Ishikawa (cell line): ENCODE measurements around the gene GAS1.

Source experiments
- CEBPB ChIP-seq: IDR thresholded peaks from 2 replicates; pipeline ENCODE4 v1.6.1; 2012
- CREB1 ChIP-seq: IDR thresholded peaks from 2 replicates; pipeline ENCODE4 v1.6.1; 2012; ENCODE audit warnings: low read depth
- EP300 ChIP-seq: IDR thresholded peaks from 2 replicates; pipeline ENCODE4 v1.6.1; 2012; ENCODE audit warnings: borderline replicate concordance
- FOXM1 ChIP-seq: IDR thresholded peaks from 2 replicates; pipeline ENCODE4 v1.6.1; 2012; ENCODE audit warnings: low read depth, borderline replicate concordance
- RAD21 ChIP-seq: IDR thresholded peaks from 2 replicates; pipeline ENCODE4 v1.6.1; 2012; ENCODE audit warnings: low read depth
- TAF1 ChIP-seq: IDR thresholded peaks from 2 replicates; pipeline ENCODE4 v1.6.1; 2012; ENCODE audit warnings: low read depth, mild to moderate bottlenecking
- TCF12 ChIP-seq: IDR thresholded peaks from 2 replicates; pipeline ENCODE4 v1.6.1; 2012; ENCODE audit warnings: low read depth
- TEAD4 ChIP-seq: IDR thresholded peaks from 2 replicates; pipeline ENCODE4 v1.6.1; 2012
- ZBTB7A ChIP-seq: IDR thresholded peaks from 2 replicates; pipeline ENCODE4 v1.6.1; 2012; ENCODE audit warnings: low read depth
- TF ChIP-seq, protein P1 (sequence below): IDR thresholded peaks from 2 replicates; pipeline ENCODE4 v1.6.1; 2012; ENCODE audit warnings: low read depth, mild to moderate bottlenecking
- TF ChIP-seq, protein P2 (sequence below): IDR thresholded peaks from 2 replicates; pipeline ENCODE4 v1.6.1; 2012

DNA sequence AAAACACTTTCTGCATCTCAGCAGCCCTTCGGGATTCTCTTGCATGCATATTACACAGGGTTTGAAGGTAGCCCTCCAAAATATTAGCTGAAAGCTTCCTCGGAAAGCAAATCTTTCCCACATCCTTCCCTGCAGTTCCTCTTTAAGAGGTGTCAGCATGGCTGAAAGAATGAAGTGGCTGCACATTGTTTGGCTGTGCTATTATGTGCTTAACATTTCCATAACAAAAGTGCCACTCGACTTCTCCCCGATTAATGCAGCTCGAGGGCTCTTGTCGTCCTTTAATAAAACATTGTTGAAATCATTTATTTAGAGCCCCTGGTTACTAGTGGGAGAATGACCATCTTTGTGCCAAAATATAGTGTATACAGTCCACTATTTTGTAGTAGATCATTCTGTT lies 6.5 kb downstream of the GAS1 start:
- TF ChIP-seq CREB1: no peak
- no peak for TF ChIP-seq FOXM1
- no peak for TF ChIP-seq CEBPB
- TF ChIP-seq, protein P1, sequence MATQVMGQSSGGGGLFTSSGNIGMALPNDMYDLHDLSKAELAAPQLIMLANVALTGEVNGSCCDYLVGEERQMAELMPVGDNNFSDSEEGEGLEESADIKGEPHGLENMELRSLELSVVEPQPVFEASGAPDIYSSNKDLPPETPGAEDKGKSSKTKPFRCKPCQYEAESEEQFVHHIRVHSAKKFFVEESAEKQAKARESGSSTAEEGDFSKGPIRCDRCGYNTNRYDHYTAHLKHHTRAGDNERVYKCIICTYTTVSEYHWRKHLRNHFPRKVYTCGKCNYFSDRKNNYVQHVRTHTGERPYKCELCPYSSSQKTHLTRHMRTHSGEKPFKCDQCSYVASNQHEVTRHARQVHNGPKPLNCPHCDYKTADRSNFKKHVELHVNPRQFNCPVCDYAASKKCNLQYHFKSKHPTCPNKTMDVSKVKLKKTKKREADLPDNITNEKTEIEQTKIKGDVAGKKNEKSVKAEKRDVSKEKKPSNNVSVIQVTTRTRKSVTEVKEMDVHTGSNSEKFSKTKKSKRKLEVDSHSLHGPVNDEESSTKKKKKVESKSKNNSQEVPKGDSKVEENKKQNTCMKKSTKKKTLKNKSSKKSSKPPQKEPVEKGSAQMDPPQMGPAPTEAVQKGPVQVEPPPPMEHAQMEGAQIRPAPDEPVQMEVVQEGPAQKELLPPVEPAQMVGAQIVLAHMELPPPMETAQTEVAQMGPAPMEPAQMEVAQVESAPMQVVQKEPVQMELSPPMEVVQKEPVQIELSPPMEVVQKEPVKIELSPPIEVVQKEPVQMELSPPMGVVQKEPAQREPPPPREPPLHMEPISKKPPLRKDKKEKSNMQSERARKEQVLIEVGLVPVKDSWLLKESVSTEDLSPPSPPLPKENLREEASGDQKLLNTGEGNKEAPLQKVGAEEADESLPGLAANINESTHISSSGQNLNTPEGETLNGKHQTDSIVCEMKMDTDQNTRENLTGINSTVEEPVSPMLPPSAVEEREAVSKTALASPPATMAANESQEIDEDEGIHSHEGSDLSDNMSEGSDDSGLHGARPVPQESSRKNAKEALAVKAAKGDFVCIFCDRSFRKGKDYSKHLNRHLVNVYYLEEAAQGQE: no peak
- TF ChIP-seq, protein P2, sequence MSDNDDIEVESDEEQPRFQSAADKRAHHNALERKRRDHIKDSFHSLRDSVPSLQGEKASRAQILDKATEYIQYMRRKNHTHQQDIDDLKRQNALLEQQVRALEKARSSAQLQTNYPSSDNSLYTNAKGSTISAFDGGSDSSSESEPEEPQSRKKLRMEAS: no peak
- TF ChIP-seq ZBTB7A: no peak
- no peak for TF ChIP-seq EP300
- no peak for TF ChIP-seq TCF12
- TF ChIP-seq TAF1: no peak
- TF ChIP-seq RAD21: no peak
- no peak for TF ChIP-seq TEAD4
